Measurements from ENCODE around the gene CFAP74. TPM values are rescaled to one million over a fixed set of nuclear protein-coding genes. Genes with fewer than 3 reads are reported as not detected.

Gene CFAP74
- total RNA-seq, 1 experiment from 2014 or later, result not detected

DNA sequence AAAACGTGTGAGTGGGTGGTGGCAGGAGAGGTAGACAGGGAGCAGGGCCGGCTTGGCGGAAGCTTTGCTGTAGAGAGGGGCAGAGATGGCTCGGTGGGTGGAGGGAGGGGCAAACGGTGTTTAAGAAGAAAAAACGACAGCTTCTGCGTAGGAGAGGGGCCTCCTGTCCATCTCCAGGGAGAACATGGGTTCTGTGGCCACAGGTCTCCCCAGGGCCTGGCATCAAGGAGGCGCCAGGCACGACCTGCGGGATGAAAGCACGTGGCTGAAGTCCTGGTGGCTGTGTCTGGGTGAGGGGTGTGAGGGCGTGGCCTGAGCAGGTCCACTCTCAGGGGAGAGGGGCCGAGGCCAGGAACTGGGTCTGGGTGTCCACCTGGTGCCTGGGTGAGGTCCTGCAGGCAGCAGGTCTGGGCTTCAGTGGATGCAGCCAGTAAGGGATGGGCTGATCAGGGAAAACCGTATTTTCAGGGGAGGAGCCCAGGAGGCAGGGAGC, 45.7 kb upstream of the CFAP74 start:
- H3K4me1 Mint-ChIP-seq (ENCODE audit: low read depth, unreplicated experiment), result peaks cover 17% of the 10 kb centered on the region
- peak overlapping the region; percentile 81 for H3K4me3 Mint-ChIP-seq (ENCODE audit: low read depth, unreplicated experiment)
- DNase-seq, result peak; percentile 69
- intact Hi-C loops (cut with micrococcal nuclease; ENCODE audit: unreplicated experiment), result loop anchor here (5.0 kb wide), 1 partner anchor 87 kb away; no protein-coding TSS in a partner anchor
- no peaks in the 10 kb centered on the region for H3K9me3 Mint-ChIP-seq (ENCODE audit: low read depth, unreplicated experiment)
- H3K36me3 Mint-ChIP-seq (ENCODE audit: insufficient read depth, unreplicated experiment), result peaks cover 34% of the 10 kb centered on the region
- TF ChIP-seq CTCF (IDR thresholded peaks at IDR 0.05; ENCODE audit: unreplicated experiment), result peak; percentile 69
- no TSS peak for BruUV-seq (replicated peaks)
- peak overlapping the region; percentile 93 for H3K27ac Mint-ChIP-seq (ENCODE audit: unreplicated experiment)
- H3K27me3 Mint-ChIP-seq (ENCODE audit: unreplicated experiment), result peaks cover 14% of the 10 kb centered on the region
- CTCF ChIA-PET, result no interaction called here

- peaks cover 17% of the 10 kb centered on the region for H3K4me1 Mint-ChIP-seq (ENCODE audit: low read depth, unreplicated experiment)
- no peaks in the 10 kb centered on the region for H3K9me3 Mint-ChIP-seq (ENCODE audit: low read depth, unreplicated experiment)
- peak overlapping the region; percentile 81 for H3K4me3 Mint-ChIP-seq (ENCODE audit: low read depth, unreplicated experiment)
- BruUV-seq (replicated peaks), result no TSS peak
- peak overlapping the region; percentile 82 for H3K27ac Mint-ChIP-seq (ENCODE audit: unreplicated experiment)
- no peak for TF ChIP-seq CTCF (IDR thresholded peaks at IDR 0.05; ENCODE audit: unreplicated experiment)
- no peak for DNase-seq
- H3K27me3 Mint-ChIP-seq (ENCODE audit: unreplicated experiment), result peaks cover 27% of the 10 kb centered on the region
- peaks cover 34% of the 10 kb centered on the region for H3K36me3 Mint-ChIP-seq (ENCODE audit: insufficient read depth, unreplicated experiment)
- CTCF ChIA-PET, result interaction anchor here (0.6 kb wide), 1 partner anchor 189 kb away, joined by 3 read pairs; no protein-coding TSS in a partner anchor
- intact Hi-C loops (cut with micrococcal nuclease; ENCODE audit: unreplicated experiment), result loop anchor here (5.0 kb wide), 1 partner anchor 86 kb away; no protein-coding TSS in a partner anchor
Observed at GRCh38 chr1:2047749-2048729, 44.5 kb upstream of the CFAP74 start.

DNA sequence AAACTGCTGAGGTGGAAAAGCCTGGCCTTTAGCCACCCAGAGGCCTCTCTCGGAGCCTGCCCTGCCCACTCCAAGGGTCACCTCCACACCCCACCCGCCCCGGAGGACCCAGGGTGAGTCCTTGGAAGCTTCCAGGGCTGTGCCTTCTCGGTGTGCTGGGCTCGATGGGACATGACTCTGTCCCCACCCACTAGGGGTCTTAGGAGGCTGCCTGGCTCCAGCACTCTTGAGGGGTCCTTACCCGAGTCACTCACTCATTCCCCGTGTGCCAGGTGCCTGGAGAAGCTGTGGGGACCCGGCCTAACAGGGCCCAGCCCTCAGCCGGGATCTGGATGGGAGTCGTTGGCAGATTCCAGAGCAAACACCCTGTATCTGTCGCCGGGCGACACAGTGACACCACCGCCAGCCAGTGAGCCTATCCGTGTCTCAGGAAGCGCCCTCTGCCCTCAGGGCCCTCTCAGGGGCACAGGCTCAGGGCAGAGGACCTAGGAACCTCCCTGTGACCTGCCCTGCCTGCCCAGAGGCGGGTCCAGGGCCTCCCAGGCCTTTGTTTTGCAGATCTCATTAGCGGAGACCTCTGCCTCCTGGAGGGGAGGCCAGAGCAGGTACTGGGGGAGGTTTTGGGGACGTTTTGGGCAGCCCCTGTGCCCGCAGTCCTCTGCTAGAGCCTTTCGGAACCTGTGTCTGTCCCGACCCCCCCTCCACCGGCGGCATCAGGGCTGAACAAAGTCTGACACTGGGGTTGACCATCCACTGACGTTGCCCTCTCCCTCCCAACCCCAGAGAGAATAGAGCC, 43.6 kb upstream of the CFAP74 start:
- no peak overlapping the region for H3K27ac Mint-ChIP-seq (ENCODE audit: unreplicated experiment)
- no TSS peak for BruUV-seq (replicated peaks)

More for the DNA sequence above, 43.6 kb upstream of the CFAP74 start:
- no peak for TF ChIP-seq CTCF (IDR thresholded peaks at IDR 0.05; ENCODE audit: unreplicated experiment)
- CTCF ChIA-PET, result interaction anchor here (1.0 kb wide), 1 partner anchor 138 kb away, joined by 4 read pairs; no protein-coding TSS in a partner anchor
- H3K36me3 Mint-ChIP-seq (ENCODE audit: insufficient read depth, unreplicated experiment), result peaks cover 34% of the 10 kb centered on the region
- no peak for DNase-seq
- H3K27me3 Mint-ChIP-seq (ENCODE audit: unreplicated experiment), result peaks cover 36% of the 10 kb centered on the region
- H3K4me3 Mint-ChIP-seq (ENCODE audit: low read depth, unreplicated experiment), result no peak overlapping the region
- H3K4me1 Mint-ChIP-seq (ENCODE audit: low read depth, unreplicated experiment), result peaks cover 17% of the 10 kb centered on the region
- intact Hi-C loops (cut with micrococcal nuclease; ENCODE audit: unreplicated experiment), result loop anchor here (5.0 kb wide), 1 partner anchor 85 kb away; no protein-coding TSS in a partner anchor
- H3K9me3 Mint-ChIP-seq (ENCODE audit: low read depth, unreplicated experiment), result no peaks in the 10 kb centered on the region

Data from Calu3 (cell line).